ENCODE data around the gene LRRC4C. TPM values are rescaled to one million over a fixed set of nuclear protein-coding genes. Genes with fewer than 3 reads are reported as not detected.

LRRC4C gene
- total RNA-seq, 1 experiment from 2014 or later: 0.13 TPM

DNA sequence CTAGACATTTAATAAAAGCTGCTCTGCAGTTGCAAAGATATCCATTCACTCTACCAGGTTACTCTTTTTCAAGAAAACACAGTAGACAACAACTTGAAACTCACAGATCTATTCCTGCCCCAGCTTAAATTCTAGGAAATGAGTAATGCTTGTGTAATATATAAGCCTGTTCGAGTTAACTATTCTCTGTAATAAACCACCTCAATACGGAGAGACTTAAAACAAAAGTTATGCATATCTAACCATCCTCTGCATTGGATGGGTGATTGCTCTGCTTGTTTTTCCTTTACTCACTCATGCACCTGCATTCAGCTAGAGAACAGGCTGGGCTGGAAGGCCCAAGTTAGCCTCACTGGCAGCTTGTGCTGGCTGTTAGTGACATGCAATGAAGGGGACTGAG lies 13.3 kb downstream of the LRRC4C start:
- Histone ChIP-seq H3K27ac (ENCODE audit: insufficient read length, low read depth, low read length) (no peak overlapping the region), H3K4ac (ENCODE audit: low read depth, low read length) (no peak overlapping the region), H2BK15ac (ENCODE audit: low read depth, low read length) (no peak overlapping the region), H3K4me1 (ENCODE audit: insufficient read depth, low read length) (no peaks in the 10 kb centered on the region), H3K23me2 (ENCODE audit: insufficient read length, low read depth, low read length, poor library complexity, severe bottlenecking) (no peaks in the 10 kb centered on the region), H3K9ac (ENCODE audit: extremely low read depth, insufficient read length, low read length) (no peak overlapping the region), H3K14ac (ENCODE audit: insufficient read depth, low read length) (no peak overlapping the region), H3K79me1 (ENCODE audit: insufficient read depth, low read depth, low read length, poor library complexity, severe bottlenecking) (no peaks in the 10 kb centered on the region), H4K91ac (ENCODE audit: insufficient read length, low read depth, low read length) (no peak overlapping the region), H3K23ac (ENCODE audit: insufficient read length, low read depth, low read length) (no peak overlapping the region), H3K4me2 (ENCODE audit: insufficient read depth, insufficient read length, low read length) (no peak overlapping the region), H2BK5ac (ENCODE audit: insufficient read length, low read length) (no peak overlapping the region), H2AK5ac (ENCODE audit: insufficient read length, low read length) (no peak overlapping the region), H3T11ph (ENCODE audit: low read length) (no peak overlapping the region), H4K20me1 (ENCODE audit: control insufficient read depth, insufficient read depth, insufficient read length) (no peaks in the 10 kb centered on the region), H3K27me3 (ENCODE audit: insufficient read depth, low read length) (no peaks in the 10 kb centered on the region), H2BK20ac (ENCODE audit: low read depth, low read length, poor library complexity, severe bottlenecking) (no peak overlapping the region), H3K18ac (ENCODE audit: insufficient read length, low read depth, low read length) (no peak overlapping the region), H4K8ac (replicated peaks; ENCODE audit: insufficient read length, low read depth, low read length) (no peak overlapping the region), H2AFZ (ENCODE audit: low read length) (no peak overlapping the region), H2BK120ac (ENCODE audit: low read depth, low read length, poor library complexity, severe bottlenecking) (no peak overlapping the region), H2BK12ac (ENCODE audit: insufficient read length, low read depth, low read length) (no peak overlapping the region), H3K9me3 (ENCODE audit: control insufficient read depth, low read depth, low read length) (no peaks in the 10 kb centered on the region), H3K56ac (ENCODE audit: insufficient read length, low read depth, low read length) (no peak overlapping the region), H4K5ac (ENCODE audit: insufficient read length, low read depth, low read length) (no peak overlapping the region), H3K79me2 (ENCODE audit: insufficient read depth, low read length) (no peaks in the 10 kb centered on the region)
- Mint-ChIP-seq H3K27ac (no peak overlapping the region; a peak in 1 of 7 replicates), H3K9me3 (no peaks in the 10 kb centered on the region; a peak in 1 of 5 replicates), H3K4me1 (peaks cover 10% of the 10 kb centered on the region in 2 experiments), H3K27me3 (ENCODE audit: low read depth) (no peaks in the 10 kb centered on the region), H3K36me3 (ENCODE audit: insufficient read depth in 1 of 3, low read depth in 3 of 3) (no peaks in the 10 kb centered on the region), H3K4me3 (no peak overlapping the region)
- DNase-seq: no peak
- WGBS (ENCODE audit: extremely low coverage, insufficient read length, low lambda C conversion rate): no CpG with 5 or more reads among the region's 2 CpGs
- TF ChIP-seq, protein P1, sequence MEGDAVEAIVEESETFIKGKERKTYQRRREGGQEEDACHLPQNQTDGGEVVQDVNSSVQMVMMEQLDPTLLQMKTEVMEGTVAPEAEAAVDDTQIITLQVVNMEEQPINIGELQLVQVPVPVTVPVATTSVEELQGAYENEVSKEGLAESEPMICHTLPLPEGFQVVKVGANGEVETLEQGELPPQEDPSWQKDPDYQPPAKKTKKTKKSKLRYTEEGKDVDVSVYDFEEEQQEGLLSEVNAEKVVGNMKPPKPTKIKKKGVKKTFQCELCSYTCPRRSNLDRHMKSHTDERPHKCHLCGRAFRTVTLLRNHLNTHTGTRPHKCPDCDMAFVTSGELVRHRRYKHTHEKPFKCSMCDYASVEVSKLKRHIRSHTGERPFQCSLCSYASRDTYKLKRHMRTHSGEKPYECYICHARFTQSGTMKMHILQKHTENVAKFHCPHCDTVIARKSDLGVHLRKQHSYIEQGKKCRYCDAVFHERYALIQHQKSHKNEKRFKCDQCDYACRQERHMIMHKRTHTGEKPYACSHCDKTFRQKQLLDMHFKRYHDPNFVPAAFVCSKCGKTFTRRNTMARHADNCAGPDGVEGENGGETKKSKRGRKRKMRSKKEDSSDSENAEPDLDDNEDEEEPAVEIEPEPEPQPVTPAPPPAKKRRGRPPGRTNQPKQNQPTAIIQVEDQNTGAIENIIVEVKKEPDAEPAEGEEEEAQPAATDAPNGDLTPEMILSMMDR (conservative IDR thresholded peaks at IDR 0.05): no peak

All from H9 (cell line).